GM19099 (cell line): ENCODE results near the gene MTHFD1L.

Experiments
- POLR2A ChIP-seq: IDR thresholded peaks from 3 replicates; pipeline ENCODE4 v1.6.1; 2011; ENCODE audit warnings: low read depth; ENCODE audit not compliant: insufficient read length; ENCODE audit errors: extremely low read depth

MTHFD1L gene

GRCh38 chr6:150991487-150991886 is 126.0 kb downstream of the MTHFD1L start:
- TF ChIP-seq POLR2A: no peak

- no peak for TF ChIP-seq POLR2A
These were observed 126.8 kb downstream of the MTHFD1L start for GRCh38 chr6:150992262-150992661.

GRCh38 chr6:150992703-150993102 is 127.2 kb downstream of the MTHFD1L start:
- no peak for TF ChIP-seq POLR2A

GRCh38 chr6:150993253-150993652 is 127.8 kb downstream of the MTHFD1L start:
- no peak for TF ChIP-seq POLR2A

- no peak for TF ChIP-seq POLR2A
These were observed 128.5 kb downstream of the MTHFD1L start for GRCh38 chr6:150994026-150994425.

- no peak for TF ChIP-seq POLR2A
These were observed 131.5 kb downstream of the MTHFD1L start for GRCh38 chr6:150996968-150997367.

GRCh38 chr6:150999107-150999506 is 133.6 kb downstream of the MTHFD1L start:
- no peak for TF ChIP-seq POLR2A

- no peak for TF ChIP-seq POLR2A
These were observed 134.1 kb downstream of the MTHFD1L start for GRCh38 chr6:150999576-150999975.

GRCh38 chr6:151001387-151002056 is 136.0 kb downstream of the MTHFD1L start:
- no peak for TF ChIP-seq POLR2A

GRCh38 chr6:151002057-151002450 is 136.6 kb downstream of the MTHFD1L start:
- TF ChIP-seq POLR2A: no peak

GRCh38 chr6:151002491-151002935 is 137.0 kb downstream of the MTHFD1L start:
- TF ChIP-seq POLR2A: no peak

- no peak for TF ChIP-seq POLR2A
These were observed 139.0 kb downstream of the MTHFD1L start for GRCh38 chr6:151004383-151005024.

- no peak for TF ChIP-seq POLR2A
These were observed 139.7 kb downstream of the MTHFD1L start for GRCh38 chr6:151005164-151005563.

- TF ChIP-seq POLR2A: no peak
These were observed 140.6 kb downstream of the MTHFD1L start for GRCh38 chr6:151005896-151006632.

GRCh38 chr6:151007076-151007475 is 141.6 kb downstream of the MTHFD1L start:
- TF ChIP-seq POLR2A: no peak

- no peak for TF ChIP-seq POLR2A
These were observed 142.4 kb downstream of the MTHFD1L start for GRCh38 chr6:151007922-151008321.
